ENCODE measurements around the gene INHBE. TPM values are rescaled to one million over a fixed set of nuclear protein-coding genes. Genes with fewer than 3 reads are reported as not detected.

Gene INHBE
- total and polyA plus RNA-seq, 3 experiments from 2014 or later: 0.38 to 0.61 TPM; not detected in 1

GRCh38 chr12:57473886-57474285, 18.8 kb downstream of the INHBE start:
- Histone ChIP-seq H3K36me3 (ENCODE audit: insufficient read depth, low read length) (peaks cover 48% of the 10 kb centered on the region), H3K27ac (ENCODE audit: low read depth, low read length) (no peak overlapping the region), H3K27me3 (ENCODE audit: insufficient read depth, low read length, poor library complexity, severe bottlenecking) (no peaks in the 10 kb centered on the region), H3K9me3 (ENCODE audit: low read length) (no peaks in the 10 kb centered on the region), H3K4me1 (ENCODE audit: insufficient read depth, low read length) (peaks cover 72% of the 10 kb centered on the region), H3K4me3 (ENCODE audit: low read length) (no peak overlapping the region)
- POLR2A ChIA-PET: no interaction called here
- Mint-ChIP-seq H3K4me3 (peak overlapping the region; percentile 59 to 90 (median 78)), H3K9me3 (no peaks in the 10 kb centered on the region), H3K27ac (peak overlapping the region in 7 of 8 donors; percentile 63 to 92 (median 87)), H3K4me1 (peaks cover 60 to 81% (median 69%) of the 10 kb centered on the region in 3 donors), H3K36me3 (peaks cover 9 to 87% (median 22%) of the 10 kb centered on the region in 3 donors), H3K27me3 (peaks cover 0 to 1% of the 10 kb centered on the region in 2 donors)
- no peak for DNase-seq
- CTCF ChIA-PET: interaction anchor here (1.3 to 10.4 kb wide), 5 partner anchors 13 to 260 kb away, joined by 3 to 167 read pairs (median 4); partner anchors contain the start of genes GLI1 and INHBE

DNA sequence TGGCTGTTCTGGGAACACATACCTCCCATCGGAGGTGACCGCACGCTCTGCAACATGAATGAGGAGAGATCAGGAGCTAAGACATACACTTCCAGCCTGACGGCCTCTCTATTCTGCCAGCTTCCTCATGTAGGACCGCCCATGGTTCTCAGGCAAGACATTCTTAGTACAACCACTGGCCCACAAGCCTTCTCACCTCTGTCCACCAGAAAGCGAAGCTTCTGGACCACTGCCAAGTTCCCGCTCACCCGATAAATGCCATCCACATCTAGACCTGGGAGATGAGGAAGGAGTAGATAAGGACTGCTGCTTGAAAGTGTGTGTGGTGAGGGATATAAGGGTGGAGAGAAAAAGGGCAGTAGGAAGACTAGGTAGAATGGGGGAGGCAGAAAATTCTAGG, 19.3 kb downstream of the INHBE start:
- Histone ChIP-seq H3K36me3 (ENCODE audit: insufficient read depth, low read length) (peaks cover 43% of the 10 kb centered on the region), H3K27ac (ENCODE audit: low read depth, low read length) (no peak overlapping the region), H3K4me3 (ENCODE audit: low read length) (no peak overlapping the region), H3K27me3 (ENCODE audit: insufficient read depth, low read length, poor library complexity, severe bottlenecking) (no peaks in the 10 kb centered on the region), H3K4me1 (ENCODE audit: insufficient read depth, low read length) (peaks cover 78% of the 10 kb centered on the region), H3K9me3 (ENCODE audit: low read length) (no peaks in the 10 kb centered on the region)
- Mint-ChIP-seq H3K4me3 (peak overlapping the region; percentile 59 to 90 (median 78)), H3K27me3 (peaks cover 0 to 1% of the 10 kb centered on the region in 2 donors), H3K4me1 (peaks cover 64 to 84% (median 74%) of the 10 kb centered on the region in 3 donors), H3K27ac (peak overlapping the region in 7 of 8 donors; percentile 63 to 92 (median 87)), H3K36me3 (peaks cover 9 to 82% (median 19%) of the 10 kb centered on the region in 3 donors), H3K9me3 (no peaks in the 10 kb centered on the region)
- no peak for DNase-seq
- CTCF ChIA-PET: interaction anchor here (1.3 to 10.4 kb wide), 6 partner anchors 14 to 261 kb away, joined by 3 to 167 read pairs (median 4); partner anchors contain the start of genes DDIT3, GLI1 and INHBE
- POLR2A ChIA-PET: no interaction called here

- Mint-ChIP-seq H3K27me3 (peaks cover 0 to 3% of the 10 kb centered on the region in 2 donors), H3K4me3 (peak overlapping the region; percentile 59 to 90 (median 78)), H3K36me3 (peaks cover 9 to 78% (median 19%) of the 10 kb centered on the region in 3 donors), H3K9me3 (no peaks in the 10 kb centered on the region), H3K27ac (peak overlapping the region; percentile 63 to 92 (median 86)), H3K4me1 (peaks cover 69 to 85% (median 75%) of the 10 kb centered on the region in 3 donors)
- no peaks in the 10 kb centered on the region for H3K9me3 ChIP-seq (ENCODE audit: low read length)
- H3K4me1 ChIP-seq (ENCODE audit: insufficient read depth, low read length): peaks cover 82% of the 10 kb centered on the region
- peaks cover 41% of the 10 kb centered on the region for H3K36me3 ChIP-seq (ENCODE audit: insufficient read depth, low read length)
- CTCF ChIA-PET: interaction anchor here (1.3 to 10.4 kb wide), 6 partner anchors 14 to 261 kb away, joined by 3 to 167 read pairs (median 4); partner anchors contain the start of genes DDIT3, GLI1 and INHBE
- no peak for DNase-seq
- no peaks in the 10 kb centered on the region for H3K27me3 ChIP-seq (ENCODE audit: insufficient read depth, low read length, poor library complexity, severe bottlenecking)
- POLR2A ChIA-PET: no interaction called here
- no peak overlapping the region for H3K4me3 ChIP-seq (ENCODE audit: low read length)
- no peak overlapping the region for H3K27ac ChIP-seq (ENCODE audit: low read depth, low read length)
These were observed 19.8 kb downstream of the INHBE start for GRCh38 chr12:57474862-57475261.

GRCh38 chr12:57475271-57476161, 20.4 kb downstream of the INHBE start:
- Mint-ChIP-seq H3K27ac (peak overlapping the region in 7 of 8 donors; percentile 63 to 100 (median 99)), H3K36me3 (peaks cover 9 to 71% (median 19%) of the 10 kb centered on the region in 3 donors), H3K4me3 (peak overlapping the region; percentile 85 to 99 (median 98)), H3K9me3 (no peaks in the 10 kb centered on the region), H3K4me1 (peaks cover 75 to 89% (median 81%) of the 10 kb centered on the region in 3 donors), H3K27me3 (peaks cover 0 to 3% of the 10 kb centered on the region in 2 donors)
- CTCF ChIA-PET: interaction anchor here (1.0 to 10.4 kb wide), 11 partner anchors 13 to 262 kb away, joined by 3 to 167 read pairs (median 4); partner anchors contain the start of genes DDIT3, GLI1, INHBE and MARS1
- Histone ChIP-seq H3K27ac (ENCODE audit: low read depth, low read length) (peak overlapping the region; percentile 28), H3K4me3 (ENCODE audit: low read length) (peak overlapping the region; percentile 71), H3K27me3 (ENCODE audit: insufficient read depth, low read length, poor library complexity, severe bottlenecking) (no peaks in the 10 kb centered on the region), H3K9me3 (ENCODE audit: low read length) (no peaks in the 10 kb centered on the region), H3K4me1 (ENCODE audit: insufficient read depth, low read length) (peaks cover 86% of the 10 kb centered on the region), H3K36me3 (ENCODE audit: insufficient read depth, low read length) (peaks cover 41% of the 10 kb centered on the region)
- DNase-seq: no peak
- POLR2A ChIA-PET: interaction anchor here (2.3 kb wide), 1 partner anchor 45 kb away, joined by 13 read pairs; the partner anchor contains the start of gene DDIT3

- Mint-ChIP-seq H3K4me1 (peaks cover 79 to 92% (median 85%) of the 10 kb centered on the region in 3 donors), H3K36me3 (peaks cover 9 to 64% (median 19%) of the 10 kb centered on the region in 3 donors)
These were observed 21.3 kb downstream of the INHBE start for GRCh38 chr12:57476162-57476992.

GRCh38 chr12:57476993-57477709, 22.0 kb downstream of the INHBE start:
- peak overlapping the region; percentile 99 to 100 (median 100) for H3K27ac Mint-ChIP-seq
- no peaks in the 10 kb centered on the region for H3K9me3 Mint-ChIP-seq
- ChIA-PET CTCF (interaction anchor here (0.7 to 10.4 kb wide), 13 partner anchors 11 to 264 kb away, joined by 3 to 167 read pairs (median 5); partner anchors contain the start of genes DDIT3, GLI1, INHBE and MARS1), POLR2A (interaction anchor here (0.6 to 2.3 kb wide), 12 partner anchors 9 to 70 kb away, joined by 3 to 13 read pairs (median 4); partner anchors contain the start of genes DCTN2, DDIT3, GLI1 and MARS1)
- Histone ChIP-seq H3K27me3 (ENCODE audit: insufficient read depth, low read length, poor library complexity, severe bottlenecking) (no peaks in the 10 kb centered on the region), H3K4me1 (ENCODE audit: insufficient read depth, low read length) (peaks cover 83% of the 10 kb centered on the region), H3K27ac (ENCODE audit: low read depth, low read length) (peak overlapping the region; percentile 85), H3K36me3 (ENCODE audit: insufficient read depth, low read length) (peaks cover 27% of the 10 kb centered on the region), H3K4me3 (ENCODE audit: low read length) (peak overlapping the region; percentile 71), H3K9me3 (ENCODE audit: low read length) (no peaks in the 10 kb centered on the region)
- H3K36me3 Mint-ChIP-seq: peaks cover 9 to 57% (median 19%) of the 10 kb centered on the region in 3 donors
- peak overlapping the region; percentile 85 to 99 (median 98) for H3K4me3 Mint-ChIP-seq
- peak in 2 of 5 donors; percentile 29 to 63 for DNase-seq
- H3K27me3 Mint-ChIP-seq: peaks cover 0 to 3% of the 10 kb centered on the region in 2 donors
- H3K4me1 Mint-ChIP-seq: peaks cover 80 to 89% (median 88%) of the 10 kb centered on the region in 3 donors

More at GRCh38 chr12:57476162-57476992, 21.3 kb downstream of the INHBE start:
- Histone ChIP-seq H3K27me3 (ENCODE audit: insufficient read depth, low read length, poor library complexity, severe bottlenecking) (no peaks in the 10 kb centered on the region), H3K4me1 (ENCODE audit: insufficient read depth, low read length) (peaks cover 86% of the 10 kb centered on the region), H3K4me3 (ENCODE audit: low read length) (peak overlapping the region; percentile 71), H3K36me3 (ENCODE audit: insufficient read depth, low read length) (peaks cover 35% of the 10 kb centered on the region), H3K27ac (ENCODE audit: low read depth, low read length) (peak overlapping the region; percentile 85), H3K9me3 (ENCODE audit: low read length) (no peaks in the 10 kb centered on the region)
- peak overlapping the region; percentile 85 to 99 (median 98) for H3K4me3 Mint-ChIP-seq
- H3K27me3 Mint-ChIP-seq: peaks cover 0 to 3% of the 10 kb centered on the region in 2 donors
- H3K27ac Mint-ChIP-seq: peak overlapping the region; percentile 99 to 100 (median 100)
- H3K9me3 Mint-ChIP-seq: no peaks in the 10 kb centered on the region
- POLR2A ChIA-PET: interaction anchor here (1.1 to 2.3 kb wide), 6 partner anchors 10 to 70 kb away, joined by 3 to 13 read pairs (median 7); partner anchors contain the start of genes DCTN2, DDIT3, GLI1 and MARS1
- CTCF ChIA-PET: interaction anchor here (1.0 to 10.4 kb wide), 11 partner anchors 12 to 144 kb away, joined by 3 to 167 read pairs (median 5); partner anchors contain the start of genes DDIT3, GLI1, INHBE and MARS1
- peak; percentile 60 to 83 (median 72) for DNase-seq

All from CD8-positive, alpha-beta memory T cell (primary cell).